HG03060 (cell line): ENCODE results near the gene MGAM2.

Experiments
- ATAC-seq: cut with Tn5 transposase; IDR thresholded peaks from one replicate; pipeline ENCODE4 v1.9.1; 2021; ENCODE audit warnings: low read depth, moderate number of reproducible peaks; ENCODE audit not compliant: unreplicated experiment

Gene MGAM2

DNA sequence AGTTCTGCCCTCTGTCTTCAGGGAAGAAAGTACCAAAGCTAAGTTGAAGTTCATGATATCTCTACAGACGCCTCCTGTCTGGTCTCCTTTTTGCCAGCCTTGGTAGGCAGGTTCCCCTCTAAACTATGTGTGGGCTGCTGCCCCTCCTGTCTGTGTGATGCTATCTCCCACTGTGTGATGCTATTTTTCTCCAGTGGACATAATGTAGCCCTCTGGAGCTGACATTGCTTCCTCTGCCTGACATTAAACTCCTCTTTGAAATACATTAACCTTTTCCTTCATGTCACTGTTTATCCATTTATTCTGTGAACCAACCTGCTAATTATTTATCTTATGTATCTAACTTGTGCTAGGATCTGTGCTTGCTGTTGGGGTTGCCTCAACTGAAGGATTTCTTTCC lies 146.4 kb downstream of the MGAM2 start, which contains the start of gene PRSS58:
Gene PRSS58, minus strand, starts transcription at position 101 of the 400 bp plus-strand sequence. CDS start 351 bp downstream, outside the sequence.
- ATAC-seq: no peak

- no peak for ATAC-seq
Observed at GRCh38 chr7:142263598-142264380, 152.3 kb downstream of the MGAM2 start.
